Measurements from ENCODE around the gene ADCY7. TPM values are rescaled to one million over a fixed set of nuclear protein-coding genes. Genes with fewer than 3 reads are reported as not detected.

ADCY7 gene
- total and polyA plus RNA-seq, 2 experiments from 2014 or later: 3.9 to 4.4 TPM

DNA sequence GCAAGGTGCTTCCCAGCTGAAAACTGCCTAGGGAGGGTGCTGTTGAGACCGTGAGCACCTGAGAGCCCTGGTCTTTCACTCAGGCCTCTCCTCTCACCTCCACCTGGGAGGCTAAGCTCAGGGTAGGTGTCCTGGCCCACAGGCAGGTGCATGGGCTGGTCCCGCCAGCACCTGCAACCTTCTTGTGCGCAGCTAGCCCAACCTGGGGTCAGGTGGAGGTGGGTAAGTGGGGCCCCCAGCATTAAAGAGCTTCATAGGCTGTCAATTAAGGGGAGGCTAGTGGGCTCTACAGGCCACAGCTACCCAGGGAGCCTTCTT, 8.7 kb downstream of the ADCY7 start:
- H3K36me3 ChIP-seq (replicated peaks; ENCODE audit: insufficient read depth, low read depth): no peaks in the 10 kb centered on the region
- no peak for DNase-seq (ENCODE audit: low spot score)
- no peaks in the 10 kb centered on the region for H4K20me1 ChIP-seq (ENCODE audit: insufficient read depth, poor library complexity, severe bottlenecking)
- no peaks in the 10 kb centered on the region for H3K9me3 ChIP-seq (ENCODE audit: low read depth)
- TF ChIP-seq EZH2phosphoT487 (IDR thresholded peaks at IDR 0.05; ENCODE audit: low read depth, severe bottlenecking, unreplicated experiment) (no peak), EZH2 (IDR thresholded peaks at IDR 0.05; ENCODE audit: borderline replicate concordance) (no peak)
- TF ChIP-seq, protein P1, sequence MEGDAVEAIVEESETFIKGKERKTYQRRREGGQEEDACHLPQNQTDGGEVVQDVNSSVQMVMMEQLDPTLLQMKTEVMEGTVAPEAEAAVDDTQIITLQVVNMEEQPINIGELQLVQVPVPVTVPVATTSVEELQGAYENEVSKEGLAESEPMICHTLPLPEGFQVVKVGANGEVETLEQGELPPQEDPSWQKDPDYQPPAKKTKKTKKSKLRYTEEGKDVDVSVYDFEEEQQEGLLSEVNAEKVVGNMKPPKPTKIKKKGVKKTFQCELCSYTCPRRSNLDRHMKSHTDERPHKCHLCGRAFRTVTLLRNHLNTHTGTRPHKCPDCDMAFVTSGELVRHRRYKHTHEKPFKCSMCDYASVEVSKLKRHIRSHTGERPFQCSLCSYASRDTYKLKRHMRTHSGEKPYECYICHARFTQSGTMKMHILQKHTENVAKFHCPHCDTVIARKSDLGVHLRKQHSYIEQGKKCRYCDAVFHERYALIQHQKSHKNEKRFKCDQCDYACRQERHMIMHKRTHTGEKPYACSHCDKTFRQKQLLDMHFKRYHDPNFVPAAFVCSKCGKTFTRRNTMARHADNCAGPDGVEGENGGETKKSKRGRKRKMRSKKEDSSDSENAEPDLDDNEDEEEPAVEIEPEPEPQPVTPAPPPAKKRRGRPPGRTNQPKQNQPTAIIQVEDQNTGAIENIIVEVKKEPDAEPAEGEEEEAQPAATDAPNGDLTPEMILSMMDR (IDR thresholded peaks at IDR 0.05; ENCODE audit: poor library complexity): no peak
- H3K4me3 ChIP-seq: no peak overlapping the region
- no peaks in the 10 kb centered on the region for H3K4me1 ChIP-seq (ENCODE audit: insufficient read depth)
- H3K79me2 ChIP-seq: no peaks in the 10 kb centered on the region
- no peaks in the 10 kb centered on the region for H3K9me2 ChIP-seq (replicated peaks; ENCODE audit: insufficient read depth)
- H3K27ac ChIP-seq: no peak overlapping the region
- no peak overlapping the region for H3K4me2 ChIP-seq
- 98% methylated on average over 3 of the region's 3 CpGs for WGBS (ENCODE audit: low lambda C conversion rate, missing lambda C conversion rate)
- H2AFZ ChIP-seq: no peak overlapping the region
- no peaks in the 10 kb centered on the region for H3K27me3 ChIP-seq

DNA sequence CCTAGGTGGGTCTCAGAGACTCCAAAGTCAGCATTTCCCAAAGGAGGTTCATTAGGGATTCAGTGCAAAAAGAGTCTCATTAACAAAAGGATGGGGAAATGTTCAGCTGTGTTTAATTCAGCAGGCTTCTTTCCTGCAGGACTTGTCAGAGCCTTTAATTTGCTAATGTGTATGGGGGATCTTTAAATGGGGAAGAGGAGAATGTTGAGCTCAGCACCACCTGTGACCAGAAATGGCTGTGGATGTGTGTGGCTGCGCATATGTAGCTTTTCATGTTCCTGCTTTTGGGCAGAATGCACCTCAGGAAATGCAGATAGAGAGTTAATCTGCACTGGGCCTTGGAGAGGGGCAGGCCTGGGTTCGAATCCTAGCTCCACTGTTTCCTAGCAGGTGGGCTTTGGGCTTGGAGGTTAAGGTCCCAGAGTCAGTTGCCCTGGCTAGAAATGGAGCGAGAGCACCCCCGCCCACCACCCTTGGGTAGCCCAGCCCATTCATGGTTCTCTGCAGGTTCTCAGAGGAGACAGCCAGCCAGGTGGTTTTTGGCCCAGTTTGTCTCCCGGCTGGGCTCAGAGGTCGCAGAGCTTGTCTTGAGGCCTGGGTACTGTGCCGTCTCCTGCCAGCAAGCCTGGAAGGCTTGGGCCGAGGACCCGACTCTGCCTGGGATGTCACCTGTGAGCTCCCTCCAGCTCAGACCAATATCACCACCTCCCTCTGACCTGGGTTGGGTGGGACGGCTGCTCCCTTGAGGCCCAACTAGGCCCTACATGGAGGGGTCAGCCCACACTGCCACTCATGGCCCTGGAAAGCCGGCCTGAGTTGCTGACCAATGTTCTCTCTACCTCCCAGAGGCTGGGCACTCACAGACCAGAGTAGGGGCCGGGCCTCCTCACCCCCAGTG, 9.3 kb downstream of the ADCY7 start:
- TF ChIP-seq EZH2 (IDR thresholded peaks at IDR 0.05; ENCODE audit: borderline replicate concordance) (no peak), EZH2phosphoT487 (IDR thresholded peaks at IDR 0.05; ENCODE audit: low read depth, severe bottlenecking, unreplicated experiment) (no peak)
- TF ChIP-seq, protein P1 (IDR thresholded peaks at IDR 0.05; ENCODE audit: poor library complexity): no peak
- Histone ChIP-seq H2AFZ (no peak overlapping the region), H3K79me2 (no peaks in the 10 kb centered on the region), H4K20me1 (ENCODE audit: insufficient read depth, poor library complexity, severe bottlenecking) (no peaks in the 10 kb centered on the region), H3K27ac (no peak overlapping the region), H3K4me1 (ENCODE audit: insufficient read depth) (no peaks in the 10 kb centered on the region), H3K9me2 (replicated peaks; ENCODE audit: insufficient read depth) (no peaks in the 10 kb centered on the region), H3K9me3 (ENCODE audit: low read depth) (no peaks in the 10 kb centered on the region), H3K27me3 (no peaks in the 10 kb centered on the region), H3K4me3 (no peak overlapping the region), H3K4me2 (no peak overlapping the region), H3K36me3 (replicated peaks; ENCODE audit: insufficient read depth, low read depth) (no peaks in the 10 kb centered on the region)
- no peak for DNase-seq (ENCODE audit: low spot score)
- 86% methylated on average over 12 of the region's 12 CpGs for WGBS (ENCODE audit: low lambda C conversion rate, missing lambda C conversion rate)

DNA sequence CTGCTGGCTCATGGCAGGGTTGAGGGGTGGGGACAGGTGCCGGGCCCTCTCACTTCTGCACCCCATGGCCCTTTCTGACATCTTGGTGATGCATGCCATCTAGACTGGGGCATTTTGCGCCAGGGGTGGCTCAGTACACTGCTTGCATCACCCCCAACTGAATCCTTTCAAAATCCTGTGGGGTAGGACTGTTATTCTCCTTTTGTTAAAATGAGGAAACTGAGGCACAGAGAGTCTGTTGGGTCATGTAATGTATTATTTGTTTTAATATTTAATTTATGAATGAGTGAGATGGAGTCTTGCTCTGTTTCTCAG, 9.9 kb downstream of the ADCY7 start:
- no peak overlapping the region for H3K27ac ChIP-seq
- no peak overlapping the region for H3K4me2 ChIP-seq
- H3K9me2 ChIP-seq (replicated peaks; ENCODE audit: insufficient read depth): no peaks in the 10 kb centered on the region
- H3K36me3 ChIP-seq (replicated peaks; ENCODE audit: insufficient read depth, low read depth): no peaks in the 10 kb centered on the region
- no peak overlapping the region for H3K4me3 ChIP-seq
- H3K27me3 ChIP-seq: no peaks in the 10 kb centered on the region
- H4K20me1 ChIP-seq (ENCODE audit: insufficient read depth, poor library complexity, severe bottlenecking): no peaks in the 10 kb centered on the region
- TF ChIP-seq, protein P1 (IDR thresholded peaks at IDR 0.05; ENCODE audit: poor library complexity): no peak
- TF ChIP-seq EZH2phosphoT487 (IDR thresholded peaks at IDR 0.05; ENCODE audit: low read depth, severe bottlenecking, unreplicated experiment) (no peak), EZH2 (IDR thresholded peaks at IDR 0.05; ENCODE audit: borderline replicate concordance) (no peak)
- no peaks in the 10 kb centered on the region for H3K79me2 ChIP-seq
- 97% methylated on average over 2 of the region's 2 CpGs for WGBS (ENCODE audit: low lambda C conversion rate, missing lambda C conversion rate)
- no peaks in the 10 kb centered on the region for H3K9me3 ChIP-seq (ENCODE audit: low read depth)
- H3K4me1 ChIP-seq (ENCODE audit: insufficient read depth): no peaks in the 10 kb centered on the region
- H2AFZ ChIP-seq: no peak overlapping the region
- DNase-seq (ENCODE audit: low spot score): no peak
